Endothelial cell of umbilical vein (primary cell): ENCODE results near the gene CAV1. TPM values are rescaled to one million over a fixed set of nuclear protein-coding genes. Genes with fewer than 3 reads are reported as not detected.

Source experiments
- BruUV-seq: library from RNA; stranded (reverse); fragments of 400-500 nt; replicated peaks from 2 replicates; lab custom pipeline; 2021; lab: Mats Ljungman, UMichigan
- CTCF ChIA-PET: fragments of 300-600, 350-600 bp; sonication (Branson Sonifier 250); formaldehyde crosslinking; loops from one replicate; lab custom pipeline; 2021; ENCODE audit warnings: antibody characterized with exemption, inconsistent platforms; lab: Charles Lee
- POLR2A ChIA-PET: fragments of 300-600, 350-600 bp; sonication (Branson Sonifier 250); formaldehyde crosslinking; loops from one replicate; lab custom pipeline; 2021; ENCODE audit warnings: antibody characterized with exemption, inconsistent platforms; lab: Charles Lee
- DNase-seq: peaks from one replicate; pipeline ENCODE4 v3.0.0-alpha.2; 2011; ENCODE audit warnings: low read depth, low spot score
- FAIRE-seq: peaks from 2 replicates; lab custom pipeline; 2011; peaks lifted over from hg19 to GRCh38; lab: Jason Lieb, UNC
- H2AFZ ChIP-seq: 2 replicates; pipeline ENCODE4 v1.6.0; 2012; ENCODE audit warnings: low read depth, low read length, control low read depth, inconsistent platforms
- H3K27ac ChIP-seq: 2 replicates; pipeline ENCODE4 v1.5.1; 2011; ENCODE audit warnings: low read depth, mild to moderate bottlenecking, control low read depth, low read length, moderate library complexity; ENCODE audit not compliant: insufficient read depth
- H3K27me3 ChIP-seq, 2 experiments: 2 replicates each; pipeline versions ENCODE4 v1.6.0 to v1.6.1; 2011; ENCODE audit warnings: low read length in 2 of 2, mixed read lengths in 1 of 2; ENCODE audit not compliant: control insufficient read depth in 2 of 2, insufficient read depth in 2 of 2
- H3K36me3 ChIP-seq, 2 experiments: 2 replicates in 1 of 2; 3 replicates in 1 of 2; pipeline ENCODE4 v1.5.1; 2011; ENCODE audit warnings: low read length in 2 of 2, mild to moderate bottlenecking in 1 of 2, moderate library complexity in 1 of 2; ENCODE audit not compliant: control insufficient read depth in 2 of 2, insufficient read depth in 2 of 2; ENCODE audit errors: extremely low read depth in 1 of 2
- H3K4me1 ChIP-seq: 3 replicates; pipeline ENCODE4 v1.5.1; 2011; ENCODE audit warnings: mild to moderate bottlenecking, low read length; ENCODE audit not compliant: control insufficient read depth, insufficient read depth; ENCODE audit errors: extremely low read depth
- H3K4me2 ChIP-seq: 2 replicates; pipeline ENCODE4 v1.6.1; 2011; ENCODE audit warnings: low read length, control low read depth, mixed read lengths; ENCODE audit not compliant: insufficient read depth
- H3K4me3 ChIP-seq, 3 experiments: fragments of 200-600 bp in 1 of 3; sonication (generic), shearing (Covaris generic) in 1 of 3; replicated peaks in 1 of 3; 2 replicates each; pipeline ENCODE4 v1.5.1; 2011 to 2016; ENCODE audit warnings: control low read depth in 3 of 3, low read length in 3 of 3, mild to moderate bottlenecking in 2 of 3, inconsistent platforms in 1 of 3, low read depth in 1 of 3, moderate library complexity in 1 of 3; ENCODE audit not compliant: insufficient read depth in 1 of 3
- H3K79me2 ChIP-seq: 2 replicates; pipeline ENCODE4 v1.6.0; 2012; ENCODE audit warnings: low read length, inconsistent platforms; ENCODE audit not compliant: control insufficient read depth, insufficient read depth
- H3K9ac ChIP-seq: replicated peaks from 2 replicates; pipeline ENCODE3; 2011; ENCODE audit warnings: low read length, control low read depth; ENCODE audit not compliant: insufficient read depth; ENCODE audit errors: extremely low read depth
- H3K9me1 ChIP-seq: replicated peaks from 3 replicates; pipeline ENCODE4 v1.6.0; 2011; ENCODE audit warnings: mild to moderate bottlenecking, low read length; ENCODE audit not compliant: control insufficient read depth, insufficient read depth; ENCODE audit errors: extremely low read depth
- H3K9me3 ChIP-seq: replicated peaks from 2 replicates; pipeline ENCODE4 v1.5.1; 2012; ENCODE audit warnings: low read length, inconsistent platforms; ENCODE audit not compliant: control insufficient read depth, insufficient read depth
- H4K20me1 ChIP-seq: replicated peaks from 2 replicates; pipeline ENCODE3; 2011; ENCODE audit warnings: mild to moderate bottlenecking, low read length; ENCODE audit not compliant: control insufficient read depth, insufficient read depth; ENCODE audit errors: extremely low read depth
- EZH2 ChIP-seq: IDR thresholded peaks from 2 replicates; pipeline ENCODE4 v1.6.1; 2012; ENCODE audit warnings: borderline replicate concordance, low read depth, mild to moderate bottlenecking, moderate library complexity, low read length, inconsistent platforms; ENCODE audit not compliant: severe bottlenecking
- FOS ChIP-seq: IDR thresholded peaks from 2 replicates; pipeline ENCODE4 v1.6.1; 2011; ENCODE audit warnings: mild to moderate bottlenecking, low read length, moderate library complexity, borderline replicate concordance; ENCODE audit not compliant: insufficient read depth
- GATA2 ChIP-seq: IDR thresholded peaks from 2 replicates; pipeline ENCODE4 v1.7.0; 2011; ENCODE audit warnings: low read depth, mild to moderate bottlenecking, moderate library complexity, mixed read lengths, low read length; ENCODE audit not compliant: insufficient read length, insufficient read depth
- JUN ChIP-seq: IDR thresholded peaks from 2 replicates; pipeline ENCODE4 v1.6.1; 2011; ENCODE audit warnings: borderline replicate concordance, low read depth; ENCODE audit not compliant: insufficient read length, insufficient read depth
- MYC ChIP-seq: IDR thresholded peaks from one replicate; pipeline ENCODE4 v1.6.1; 2011; ENCODE audit warnings: mild to moderate bottlenecking, low read depth, low read length
- POLR2A ChIP-seq: IDR thresholded peaks from 2 replicates; pipeline ENCODE4 v1.6.1; 2012; ENCODE audit warnings: low read depth, mild to moderate bottlenecking, control low read depth, low read length
- POLR2AphosphoS5 ChIP-seq: IDR thresholded peaks from 2 replicates; pipeline ENCODE4 v1.6.1; 2012; ENCODE audit warnings: low read depth, mild to moderate bottlenecking, control low read depth, low read length, moderate library complexity; ENCODE audit not compliant: insufficient read depth
- dilution Hi-C: fragments of 300-500 bp; cut with MboI; formaldehyde crosslinking; loops from one replicate; pipeline ENCODE4 v1.15.0; 2019; ENCODE audit warnings: low sequenced_read_pairs; ENCODE audit not compliant: extremely low pct_ligation_motif_present
- intact Hi-C: fragments of 100-400 bp; cut with micrococcal nuclease; formaldehyde crosslinking; loops from one replicate; pipeline ENCODE4 v1.10.0; 2022
- polyA plus RNA-seq, 4 experiments: library from polyadenylated mRNA; depleted of rRNA in 3 of 4; stranded (reverse) in 3 of 4; unstranded in 1 of 4; fragments of >200 nt; gene quantifications; 2 replicates each; pipeline versions ENCODE4 v1.2.1 to v1.2.3, GENCODE V29; 2011 to 2012; ENCODE audit warnings: missing spikeins in 1 of 4
- total RNA-seq: library from RNA; stranded (reverse); gene quantifications from 2 replicates; pipeline ENCODE4 v1.2.3, GENCODE V29; 2021
- TF ChIP-seq, protein P1 (sequence below): IDR thresholded peaks from 2 replicates; pipeline ENCODE4 v1.6.1; 2011; ENCODE audit not compliant: insufficient read depth, insufficient read length
- TF ChIP-seq, protein P2 (sequence below), 2 donors: IDR thresholded peaks; 1 replicate in 1 of 2; 2 replicates in 1 of 2; pipeline ENCODE4 v1.5.1; 2011; ENCODE audit warnings: low read length in 2 of 2, mild to moderate bottlenecking in 2 of 2, moderate library complexity in 2 of 2, control low read depth in 1 of 2, inconsistent platforms in 1 of 2, low read depth in 1 of 2; ENCODE audit not compliant: insufficient read depth in 1 of 2; ENCODE audit errors: extremely low read depth in 1 of 2

The CAV1 gene
- total and polyA plus RNA-seq, 2 donors (not counting 3 experiments of a cell fraction or from before 2014, with no cell fraction given) = 1,483 to 3,129 TPM

DNA sequence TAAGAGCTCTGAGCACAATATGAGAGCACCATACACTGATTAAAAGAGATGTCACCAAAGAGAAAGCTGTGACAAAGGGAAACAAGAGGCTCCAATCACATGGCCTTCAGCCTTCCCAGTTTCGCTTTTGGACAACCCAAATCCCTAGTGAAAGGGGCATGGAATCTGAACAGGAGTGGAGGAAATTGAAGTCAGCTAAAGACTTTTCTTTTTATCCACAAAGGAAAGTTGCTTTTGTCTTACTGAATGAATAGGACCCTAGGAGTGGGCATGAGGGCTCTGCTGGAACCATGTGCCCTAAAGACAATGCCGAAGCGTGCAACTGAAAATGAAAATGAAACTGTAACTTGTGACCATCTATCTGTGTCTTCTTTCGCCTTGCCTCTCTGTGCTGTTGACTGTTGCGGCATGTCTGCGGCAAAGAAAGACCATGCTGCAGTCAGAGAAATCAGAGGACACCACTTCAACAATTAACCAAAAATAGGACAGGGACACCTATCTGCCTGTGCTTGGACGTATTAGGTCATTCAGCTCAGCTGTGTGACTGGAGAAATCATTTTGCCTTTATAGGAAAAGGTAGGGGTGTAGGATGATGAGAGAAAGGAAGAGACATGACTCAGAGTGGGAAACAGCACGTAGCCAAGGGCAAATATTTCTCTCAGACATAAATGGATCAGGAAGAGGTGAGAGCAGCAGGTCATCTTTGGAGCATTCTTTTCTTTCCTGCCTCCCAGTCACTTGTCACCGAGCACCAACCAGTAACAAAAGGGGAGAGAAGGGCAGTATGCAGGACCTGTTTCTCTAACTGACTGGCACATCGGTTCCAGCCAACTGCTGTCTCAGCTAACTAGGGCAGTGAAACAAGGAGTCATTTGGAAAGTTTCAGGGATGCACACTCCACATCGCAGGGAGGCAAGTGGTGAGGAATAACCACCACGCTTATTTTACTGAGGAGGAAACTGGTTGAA is 13.0 kb upstream of the CAV1 start:
- peak; percentile 95 for FAIRE-seq
- Histone ChIP-seq H3K36me3 (peaks cover 0 to 6% of the 10 kb centered on the region in 2 experiments), H3K4me2 (peak overlapping the region; percentile 99), H3K79me2 (no peaks in the 10 kb centered on the region), H3K9me1 (no peaks in the 10 kb centered on the region), H4K20me1 (no peaks in the 10 kb centered on the region), H3K4me3 (peak overlapping the region; percentile 32 to 70 (median 45)), H3K27ac (peak overlapping the region; percentile 96), H3K9ac (peak overlapping the region; percentile 91), H3K4me1 (peaks cover 54% of the 10 kb centered on the region), H3K9me3 (no peaks in the 10 kb centered on the region), H2AFZ (peak overlapping the region; percentile 5), H3K27me3 (no peaks in the 10 kb centered on the region)
- intact Hi-C loops (loop anchor here (1.0 kb wide), 8 partner anchors 10 to 254 kb away; no protein-coding TSS in a partner anchor), dilution Hi-C loops (loop anchor here (25.0 kb wide), 2 partner anchors 175 to 250 kb away; no protein-coding TSS in a partner anchor)
- DNase-seq = peak; percentile 96
- ChIA-PET CTCF (interaction anchor here (0.9 to 2.6 kb wide), 7 partner anchors 10 to 253 kb away, joined by 3 to 13 read pairs (median 8); no protein-coding TSS in a partner anchor), POLR2A (interaction anchor here (0.9 to 1.5 kb wide), 4 partner anchors 10 to 17 kb away, joined by 3 to 8 read pairs (median 6); no protein-coding TSS in a partner anchor)
- TF ChIP-seq MYC (peak; percentile 42), FOS (peak; percentile 97), POLR2AphosphoS5 (peak; percentile 72), JUN (peak; percentile 98), EZH2 (no peak), GATA2 (peak; percentile 79), POLR2A (peak; percentile 76)
- TF ChIP-seq, protein P1, sequence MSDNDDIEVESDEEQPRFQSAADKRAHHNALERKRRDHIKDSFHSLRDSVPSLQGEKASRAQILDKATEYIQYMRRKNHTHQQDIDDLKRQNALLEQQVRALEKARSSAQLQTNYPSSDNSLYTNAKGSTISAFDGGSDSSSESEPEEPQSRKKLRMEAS = peak; percentile 71
- TF ChIP-seq, protein P2, sequence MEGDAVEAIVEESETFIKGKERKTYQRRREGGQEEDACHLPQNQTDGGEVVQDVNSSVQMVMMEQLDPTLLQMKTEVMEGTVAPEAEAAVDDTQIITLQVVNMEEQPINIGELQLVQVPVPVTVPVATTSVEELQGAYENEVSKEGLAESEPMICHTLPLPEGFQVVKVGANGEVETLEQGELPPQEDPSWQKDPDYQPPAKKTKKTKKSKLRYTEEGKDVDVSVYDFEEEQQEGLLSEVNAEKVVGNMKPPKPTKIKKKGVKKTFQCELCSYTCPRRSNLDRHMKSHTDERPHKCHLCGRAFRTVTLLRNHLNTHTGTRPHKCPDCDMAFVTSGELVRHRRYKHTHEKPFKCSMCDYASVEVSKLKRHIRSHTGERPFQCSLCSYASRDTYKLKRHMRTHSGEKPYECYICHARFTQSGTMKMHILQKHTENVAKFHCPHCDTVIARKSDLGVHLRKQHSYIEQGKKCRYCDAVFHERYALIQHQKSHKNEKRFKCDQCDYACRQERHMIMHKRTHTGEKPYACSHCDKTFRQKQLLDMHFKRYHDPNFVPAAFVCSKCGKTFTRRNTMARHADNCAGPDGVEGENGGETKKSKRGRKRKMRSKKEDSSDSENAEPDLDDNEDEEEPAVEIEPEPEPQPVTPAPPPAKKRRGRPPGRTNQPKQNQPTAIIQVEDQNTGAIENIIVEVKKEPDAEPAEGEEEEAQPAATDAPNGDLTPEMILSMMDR (IDR thresholded peaks at IDR 0.05; ENCODE audit: extremely low read depth in 1 of 2, insufficient read depth in 1 of 2, low read depth in 1 of 2, low read length in 2 of 2) = no peak
- BruUV-seq = TSS peak; percentile 96
